IMR-90 (cell line): ENCODE measurements around the gene PCID2. TPM values are rescaled to one million over a fixed set of nuclear protein-coding genes. Genes with fewer than 3 reads are reported as not detected.

Experiments used
- ATAC-seq: fragments of 200-7000 bp; cut with Tn5 transposase; 2 replicates; pipeline ENCODE4 v1.9.1; 2020; ENCODE audit warnings: low read depth, mild to moderate bottlenecking, moderate library complexity
- BruUV-seq: library from RNA; stranded (reverse); fragments of 400-500 nt; replicated peaks from 2 replicates; lab custom pipeline; 2021; lab: Mats Ljungman, UMichigan
- CTCF ChIA-PET: fragments of 300-600 bp; formaldehyde crosslinking; extraction: SDS; loops from one replicate; lab custom pipeline; 2021; ENCODE audit warnings: antibody characterized with exemption; lab: Yijun Ruan, JAX
- POLR2A ChIA-PET: fragments of 300-600 bp; sonication (Branson Sonifier 250); formaldehyde crosslinking; loops from one replicate; lab custom pipeline; 2022; ENCODE audit warnings: antibody characterized with exemption; ENCODE audit not compliant: unreplicated experiment; lab: Charles Lee
- DNase-seq: peaks from one replicate; pipeline ENCODE4 v3.0.0; 2013
- H2AFZ ChIP-seq: replicated peaks from 2 replicates; pipeline ENCODE3; 2013; ENCODE audit warnings: low read length, mild to moderate bottlenecking; ENCODE audit not compliant: poor library complexity
- H2AK5ac ChIP-seq: 2 replicates; pipeline ENCODE4 v1.6.1; 2013; ENCODE audit warnings: low read depth, low read length, inconsistent platforms
- H2AK9ac ChIP-seq: replicated peaks from 2 replicates; pipeline ENCODE3; 2013; ENCODE audit warnings: mild to moderate bottlenecking, low read depth, low read length, moderate library complexity; ENCODE audit not compliant: poor library complexity
- H2BK120ac ChIP-seq: 2 replicates; pipeline ENCODE4 v1.6.1; 2013; ENCODE audit warnings: low read depth, low read length, inconsistent platforms
- H2BK15ac ChIP-seq: 3 replicates; pipeline ENCODE4 v1.6.1; 2013; ENCODE audit warnings: low read depth, low read length, inconsistent platforms
- H2BK20ac ChIP-seq: 2 replicates; pipeline ENCODE4 v1.6.1; 2013; ENCODE audit warnings: low read depth, mild to moderate bottlenecking, inconsistent platforms, low read length, moderate library complexity
- H2BK5ac ChIP-seq: 2 replicates; pipeline ENCODE4 v1.6.1; 2013; ENCODE audit warnings: mild to moderate bottlenecking, low read depth, low read length, inconsistent platforms; ENCODE audit not compliant: poor library complexity, severe bottlenecking
- H3K14ac ChIP-seq: replicated peaks from 2 replicates; pipeline ENCODE4 v1.6.1; 2013; ENCODE audit warnings: low read depth, low read length, inconsistent platforms
- H3K18ac ChIP-seq: 2 replicates; pipeline ENCODE4 v1.6.1; 2013; ENCODE audit warnings: low read depth, low read length, control low read depth
- H3K23ac ChIP-seq: 2 replicates; pipeline ENCODE4 v1.6.1; 2013; ENCODE audit warnings: low read depth, low read length, inconsistent platforms
- H3K27ac ChIP-seq: 2 replicates; pipeline ENCODE4 v1.5.1; 2013; ENCODE audit warnings: mild to moderate bottlenecking, control low read depth, low read length; ENCODE audit not compliant: insufficient read depth
- H3K27me3 ChIP-seq: 2 replicates; pipeline ENCODE4 v1.6.1; 2013; ENCODE audit warnings: low read length; ENCODE audit not compliant: control insufficient read depth, insufficient read depth
- H3K36me3 ChIP-seq: 2 replicates; pipeline ENCODE4 v1.6.1; 2013; ENCODE audit warnings: low read length, mixed read lengths; ENCODE audit not compliant: control insufficient read depth, insufficient read depth
- H3K4ac ChIP-seq: 2 replicates; pipeline ENCODE4 v1.6.1; 2013; ENCODE audit warnings: low read depth, low read length, inconsistent platforms
- H3K4me1 ChIP-seq: 2 replicates; pipeline ENCODE4 v1.6.1; 2013; ENCODE audit warnings: low read length, mixed read lengths; ENCODE audit not compliant: control insufficient read depth, insufficient read depth
- H3K4me2 ChIP-seq: 2 replicates; pipeline ENCODE4 v1.6.1; 2013; ENCODE audit warnings: low read depth, mild to moderate bottlenecking, control low read depth, low read length, moderate library complexity
- H3K4me3 ChIP-seq: 2 replicates; pipeline ENCODE4 v1.5.1; 2013; ENCODE audit warnings: low read depth, mild to moderate bottlenecking, control low read depth, low read length, moderate library complexity; ENCODE audit not compliant: insufficient read depth
- H3K56ac ChIP-seq: 2 replicates; pipeline ENCODE4 v1.6.1; 2013; ENCODE audit warnings: low read length, inconsistent platforms; ENCODE audit not compliant: insufficient read depth; ENCODE audit errors: extremely low read depth
- H3K79me1 ChIP-seq, 2 experiments: 2 replicates each; pipeline ENCODE4 v1.6.1; 2013; ENCODE audit warnings: low read length in 2 of 2, inconsistent platforms in 1 of 2, low read depth in 1 of 2
- H3K9ac ChIP-seq: 2 replicates; pipeline ENCODE4 v1.6.1; 2013; ENCODE audit warnings: low read depth, low read length, control low read depth
- H3K9me1 ChIP-seq: 2 replicates; pipeline ENCODE4 v1.6.1; 2013; ENCODE audit warnings: low read length, inconsistent platforms; ENCODE audit not compliant: insufficient read depth
- H3K9me3 ChIP-seq: 2 replicates; pipeline ENCODE4 v1.6.1; 2013; ENCODE audit warnings: low read length; ENCODE audit not compliant: control insufficient read depth, insufficient read depth
- H4K20me1 ChIP-seq: 2 replicates; pipeline ENCODE4 v1.6.1; 2013; ENCODE audit warnings: low read length, inconsistent platforms; ENCODE audit not compliant: insufficient read depth
- H4K5ac ChIP-seq: 2 replicates; pipeline ENCODE4 v1.6.1; 2013; ENCODE audit warnings: mild to moderate bottlenecking, low read depth, low read length, control low read depth
- H4K8ac ChIP-seq, 2 experiments: 2 replicates each; pipeline ENCODE4 v1.6.1; 2013; ENCODE audit warnings: low read depth in 2 of 2, low read length in 2 of 2, control low read depth in 1 of 2, inconsistent platforms in 1 of 2
- H4K91ac ChIP-seq: 2 replicates; pipeline ENCODE4 v1.6.1; 2013; ENCODE audit warnings: low read depth, low read length, inconsistent platforms; ENCODE audit not compliant: insufficient read depth
- BHLHE40 ChIP-seq: fragments of 150-350 bp; IDR thresholded peaks from 2 replicates; pipeline ENCODE4 v1.6.1; 2016; ENCODE audit warnings: mild to moderate bottlenecking, low read depth, low read length
- CEBPB ChIP-seq: IDR thresholded peaks from 2 replicates; pipeline ENCODE4 v1.6.1; 2012; ENCODE audit warnings: low read depth, low read length, improper control_type of control experiment
- CHD1 ChIP-seq: IDR thresholded peaks from 2 replicates; pipeline ENCODE4 v1.6.1; 2012; ENCODE audit warnings: low read depth, low read length, improper control_type of control experiment
- CTCF ChIP-seq: conservative IDR thresholded peaks from 2 replicates; pipeline ENCODE4 v1.5.1; 2012; ENCODE audit warnings: mild to moderate bottlenecking, low read depth, low read length, improper control_type of control experiment
- ELK1 ChIP-seq: fragments of 150-350 bp; IDR thresholded peaks from 2 replicates; pipeline ENCODE4 v1.6.1; 2016; ENCODE audit warnings: low read depth, mild to moderate bottlenecking, low read length, moderate library complexity, borderline replicate concordance
- MAFK ChIP-seq: IDR thresholded peaks from 2 replicates; pipeline ENCODE4 v1.6.1; 2012; ENCODE audit warnings: low read depth, low read length, improper control_type of control experiment
- MAZ ChIP-seq: IDR thresholded peaks from 2 replicates; pipeline ENCODE4 v1.6.1; 2012; ENCODE audit warnings: low read depth, mild to moderate bottlenecking, low read length, improper control_type of control experiment, moderate library complexity, borderline replicate concordance
- MXI1 ChIP-seq: IDR thresholded peaks from 2 replicates; pipeline ENCODE4 v1.6.1; 2012; ENCODE audit warnings: low read depth, mild to moderate bottlenecking, low read length, moderate library complexity, borderline replicate concordance
- POLR2A ChIP-seq: IDR thresholded peaks from 2 replicates; pipeline ENCODE4 v1.6.1; 2012; ENCODE audit warnings: mild to moderate bottlenecking, low read depth, low read length
- RCOR1 ChIP-seq: IDR thresholded peaks from 2 replicates; pipeline ENCODE4 v1.6.1; 2012; ENCODE audit warnings: mild to moderate bottlenecking, low read length, improper control_type of control experiment; ENCODE audit not compliant: insufficient replicate concordance
- RFX5 ChIP-seq: IDR thresholded peaks from 2 replicates; pipeline ENCODE4 v1.8.0; 2012; ENCODE audit warnings: low read depth, mild to moderate bottlenecking, low read length, moderate library complexity
- USF2 ChIP-seq: fragments of 150-350 bp; IDR thresholded peaks from 2 replicates; pipeline ENCODE4 v1.6.1; 2017; ENCODE audit warnings: mild to moderate bottlenecking, antibody characterized with exemption, low read length, low read depth
- WGBS, 2 experiments: methylation state at CpG; one replicate each; pipeline versions ENCODE4 v1.1.5 to v1.1.7; 2013; ENCODE audit warnings: missing lambda C conversion rate in 2 of 2; ENCODE audit not compliant: insufficient read length in 1 of 2; ENCODE audit errors: extremely low coverage in 2 of 2; 5-methylcytosine and 5-hydroxymethylcytosine counted together
- dilution Hi-C: fragments of 300-500 bp; cut with HindIII; formaldehyde crosslinking; loops from one replicate; pipeline ENCODE4 v1.14.3; 2018; ENCODE audit warnings: low sequenced_read_pairs; ENCODE audit not compliant: unreplicated experiment
- in situ Hi-C: fragments of 300-500 bp; cut with MboI; formaldehyde crosslinking; loops from 3 replicates; pipeline ENCODE4 v1.14.3; 2019; ENCODE audit warnings: low sequenced_read_pairs, inconsistent platforms, mixed read lengths
- intact Hi-C: fragments of 100-400 bp; cut with micrococcal nuclease; formaldehyde crosslinking; loops from 2 replicates; pipeline ENCODE4 v1.10.0; 2022
- polyA plus RNA-seq, 3 experiments: library from polyadenylated mRNA; depleted of rRNA; stranded (reverse); fragments of >200 nt; gene quantifications; 2 replicates each; pipeline ENCODE4 v1.2.3, GENCODE V29; 2012; ENCODE audit warnings: low replicate concordance in 1 of 3
- total RNA-seq: library from RNA; depleted of rRNA; stranded (reverse); fragments of >200 nt; gene quantifications from 2 replicates; pipeline ENCODE4 v1.2.3, GENCODE V29; 2012

The PCID2 gene
- total and polyA plus RNA-seq, 2 of the 4 experiments (the other 2 are of a cell fraction): 83.5 to 90.9 TPM

- H3K79me1 ChIP-seq: no peaks in the 10 kb centered on the region
- peak overlapping the region; percentile 74 for H4K91ac ChIP-seq
- peaks cover 5% of the 10 kb centered on the region; the same call in 1 of the 2 replicates for H3K9me1 ChIP-seq
- peak overlapping the region; percentile 68 for H3K27ac ChIP-seq
- peak overlapping the region; percentile 94 to 98 for H4K8ac ChIP-seq
- peak overlapping the region; percentile 38 for H3K4me3 ChIP-seq
- H3K56ac ChIP-seq: peak overlapping the region; percentile 36
- intact Hi-C loops: loop anchor here (2.0 kb wide), 1 partner anchor 57 kb away; no protein-coding TSS in a partner anchor
- peak overlapping the region; percentile 81 for H2AFZ ChIP-seq
- peak overlapping the region; percentile 80; the same call in 2 of the 3 replicates for H2BK15ac ChIP-seq
- no peaks in the 10 kb centered on the region for H3K36me3 ChIP-seq
- BruUV-seq: no TSS peak
- POLR2A ChIA-PET: interaction anchor here (0.6 kb wide), 1 partner anchor 252 kb away, joined by 3 read pairs; no protein-coding TSS in a partner anchor
- peak overlapping the region; percentile 70 for H3K18ac ChIP-seq
- CTCF ChIA-PET: no interaction called here
- peak overlapping the region; percentile 81 for H3K23ac ChIP-seq
- dilution Hi-C loops: no loop called here
- H2BK20ac ChIP-seq: peak overlapping the region; percentile 27; the same call in 1 of the 2 replicates
- H3K14ac ChIP-seq: peak overlapping the region; percentile 91
- no peaks in the 10 kb centered on the region for H3K9me3 ChIP-seq
- H3K4me1 ChIP-seq: peaks cover 11% of the 10 kb centered on the region
- peak; percentile 80 for ATAC-seq
- no peak for TF ChIP-seq RFX5
- TF ChIP-seq RCOR1: no peak
- no peak for TF ChIP-seq CTCF
- peak; percentile 91 for TF ChIP-seq USF2
- peak; percentile 84 for TF ChIP-seq BHLHE40
- TF ChIP-seq CHD1: no peak
- TF ChIP-seq MAZ: peak; percentile 45; the same call in 1 of the 2 replicates
- peak; percentile 46; the same call in 1 of the 2 replicates for TF ChIP-seq POLR2A
- TF ChIP-seq MAFK: no peak
- peak; percentile 41; the same call in 1 of the 2 replicates for TF ChIP-seq MXI1
- no peak for TF ChIP-seq CEBPB
- no peak for TF ChIP-seq ELK1
- no peaks in the 10 kb centered on the region for H3K27me3 ChIP-seq
- peak overlapping the region; percentile 21 for H2AK9ac ChIP-seq
- H2BK5ac ChIP-seq: peak overlapping the region; percentile 56
- peak; percentile 51 for DNase-seq
- H4K20me1 ChIP-seq: no peaks in the 10 kb centered on the region
- H3K9ac ChIP-seq: peak overlapping the region; percentile 59
- peak overlapping the region; percentile 71 for H2BK120ac ChIP-seq
- in situ Hi-C loops: no loop called here
- H4K5ac ChIP-seq: peak overlapping the region; percentile 92
- WGBS, 2 experiments: 42% methylated on average over 2 of the region's 76 CpGs; no CpG with 5 or more reads in 1 of the 2 experiments
- peak overlapping the region; percentile 70 for H3K4me2 ChIP-seq
- peak overlapping the region; percentile 81 for H2AK5ac ChIP-seq
- peak overlapping the region; percentile 77 for H3K4ac ChIP-seq
These were observed 54.4 kb downstream of the PCID2 start for GRCh38 chr13:113153810-113154748.
